HEK293 (cell line): ENCODE measurements around the gene JOSD2.

ENCODE experiments used
- BCL11A ChIP-seq: fragments of 450-650 bp; formaldehyde crosslinking; IDR thresholded peaks from 2 replicates; pipeline ENCODE4 v1.5.1; 2016; ENCODE audit warnings: low read depth, missing biosample characterization, missing genetic modification characterization
- BCL11B ChIP-seq: fragments of 450-650 bp; formaldehyde crosslinking; IDR thresholded peaks from 2 replicates; pipeline ENCODE4 v1.5.1; 2016; ENCODE audit warnings: low read depth, missing biosample characterization, missing genetic modification characterization
- GFI1B ChIP-seq: fragments of 450-650 bp; formaldehyde crosslinking; IDR thresholded peaks from 2 replicates; pipeline ENCODE4 v1.5.1; 2016; ENCODE audit warnings: missing biosample characterization, missing genetic modification characterization
- GLIS1 ChIP-seq: fragments of 450-650 bp; formaldehyde crosslinking; IDR thresholded peaks from 2 replicates; pipeline ENCODE4 v1.5.1; 2016; ENCODE audit warnings: missing biosample characterization, missing genetic modification characterization
- HOXA7 ChIP-seq: sonication (generic); formaldehyde crosslinking; IDR thresholded peaks from 2 replicates; pipeline ENCODE4 v1.8.1; 2022; ENCODE audit warnings: missing genetic modification reagents, borderline replicate concordance
- IKZF3 ChIP-seq: fragments of 450-650 bp; IDR thresholded peaks from 2 replicates; pipeline ENCODE4 v1.5.0; 2018; ENCODE audit warnings: missing biosample characterization, mild to moderate bottlenecking, missing genetic modification characterization, moderate library complexity
- KLF1 ChIP-seq: fragments of 450-650 bp; formaldehyde crosslinking; IDR thresholded peaks from 2 replicates; pipeline ENCODE4 v1.5.1; 2016; ENCODE audit warnings: missing biosample characterization, missing genetic modification characterization
- KLF16 ChIP-seq: fragments of 450-650 bp; formaldehyde crosslinking; IDR thresholded peaks from 2 replicates; pipeline ENCODE4 v1.5.1; 2017; ENCODE audit warnings: missing biosample characterization, missing genetic modification characterization
- ZBTB20 ChIP-seq: fragments of 450-650 bp; formaldehyde crosslinking; IDR thresholded peaks from 2 replicates; pipeline ENCODE4 v1.5.1; 2016; ENCODE audit warnings: missing biosample characterization, missing genetic modification characterization
- ZBTB49 ChIP-seq: fragments of 450-650 bp; formaldehyde crosslinking; IDR thresholded peaks from 2 replicates; pipeline ENCODE4 v1.5.1; 2016; ENCODE audit warnings: missing biosample characterization, missing genetic modification characterization, low read depth
- ZNF138 ChIP-seq: fragments of 450-650 bp; formaldehyde crosslinking; IDR thresholded peaks from 2 replicates; pipeline ENCODE4 v1.5.1; 2016; ENCODE audit warnings: missing biosample characterization, missing genetic modification characterization, borderline replicate concordance
- ZNF155 ChIP-seq: fragments of 450-650 bp; formaldehyde crosslinking; IDR thresholded peaks from 2 replicates; pipeline ENCODE4 v1.5.1; 2016; ENCODE audit warnings: missing biosample characterization, missing genetic modification characterization
- ZNF19 ChIP-seq: fragments of 450-650 bp; formaldehyde crosslinking; IDR thresholded peaks from 2 replicates; pipeline ENCODE4; 2016; ENCODE audit warnings: missing biosample characterization, missing genetic modification characterization, low read depth
- ZNF2 ChIP-seq: fragments of 450-650 bp; formaldehyde crosslinking; IDR thresholded peaks from 2 replicates; pipeline ENCODE4 v1.5.1; 2016; ENCODE audit warnings: missing biosample characterization, missing genetic modification characterization
- ZNF423 ChIP-seq: fragments of 450-650 bp; formaldehyde crosslinking; IDR thresholded peaks from 2 replicates; pipeline ENCODE4 v1.5.1; 2016; ENCODE audit warnings: missing biosample characterization, missing genetic modification characterization
- ZNF530 ChIP-seq: fragments of 450-650 bp; formaldehyde crosslinking; IDR thresholded peaks from 2 replicates; pipeline ENCODE4 v1.5.1; 2016; ENCODE audit warnings: low read depth, missing biosample characterization, missing genetic modification characterization
- ZNF626 ChIP-seq: fragments of 450-650 bp; sonication (Bioruptor Pico); formaldehyde crosslinking; IDR thresholded peaks from 2 replicates; pipeline ENCODE4 v1.5.1; 2018; ENCODE audit warnings: missing biosample characterization, missing genetic modification characterization, inconsistent platforms
- ZNF654 ChIP-seq: fragments of 450-650 bp; formaldehyde crosslinking; IDR thresholded peaks from 2 replicates; pipeline ENCODE4 v1.5.1; 2016; ENCODE audit warnings: low read depth, missing biosample characterization, missing genetic modification characterization
- ZNF692 ChIP-seq: fragments of 450-650 bp; formaldehyde crosslinking; IDR thresholded peaks from 2 replicates; pipeline ENCODE4 v1.5.1; 2016; ENCODE audit warnings: missing biosample characterization, missing genetic modification characterization
- ZNF830 ChIP-seq: fragments of 450-650 bp; IDR thresholded peaks from 2 replicates; pipeline ENCODE4 v1.5.0; 2018; ENCODE audit warnings: missing biosample characterization, missing genetic modification characterization, low read depth, mild to moderate bottlenecking, moderate library complexity
- ZSCAN30 ChIP-seq: fragments of 450-650 bp; IDR thresholded peaks from 2 replicates; pipeline ENCODE4 v1.5.1; 2018; ENCODE audit warnings: missing biosample characterization, mild to moderate bottlenecking, missing genetic modification characterization, moderate library complexity
- ZXDB ChIP-seq: fragments of 450-650 bp; formaldehyde crosslinking; IDR thresholded peaks from 2 replicates; pipeline ENCODE4 v1.5.1; 2016; ENCODE audit warnings: missing biosample characterization, missing genetic modification characterization
- TF ChIP-seq, protein P1 (sequence below): fragments of 450-650 bp; formaldehyde crosslinking; IDR thresholded peaks from 2 replicates; pipeline ENCODE4 v1.5.1; 2016; ENCODE audit warnings: missing biosample characterization, missing genetic modification characterization
- TF ChIP-seq, protein P2 (sequence below): fragments of 450-650 bp; formaldehyde crosslinking; IDR thresholded peaks from 2 replicates; pipeline ENCODE4 v1.5.1; 2016; ENCODE audit warnings: missing biosample characterization, missing genetic modification characterization
- TF ChIP-seq, protein P3 (sequence below): fragments of 450-650 bp; formaldehyde crosslinking; IDR thresholded peaks from 2 replicates; pipeline ENCODE4 v1.5.1; 2016; ENCODE audit warnings: missing biosample characterization, missing genetic modification characterization
- TF ChIP-seq, protein P4 (sequence below): fragments of 450-650 bp; IDR thresholded peaks from 2 replicates; pipeline ENCODE4 v1.5.1; 2018; ENCODE audit warnings: missing biosample characterization, mild to moderate bottlenecking, missing genetic modification characterization
- TF ChIP-seq, protein P5 (sequence below): fragments of 450-650 bp; formaldehyde crosslinking; IDR thresholded peaks from 2 replicates; pipeline ENCODE4 v1.5.1; 2016; ENCODE audit warnings: missing biosample characterization, missing genetic modification characterization

The JOSD2 gene

GRCh38 chr19:50537769-50538230 lies 26.8 kb upstream of the JOSD2 start (continued):
- TF ChIP-seq, protein P1, sequence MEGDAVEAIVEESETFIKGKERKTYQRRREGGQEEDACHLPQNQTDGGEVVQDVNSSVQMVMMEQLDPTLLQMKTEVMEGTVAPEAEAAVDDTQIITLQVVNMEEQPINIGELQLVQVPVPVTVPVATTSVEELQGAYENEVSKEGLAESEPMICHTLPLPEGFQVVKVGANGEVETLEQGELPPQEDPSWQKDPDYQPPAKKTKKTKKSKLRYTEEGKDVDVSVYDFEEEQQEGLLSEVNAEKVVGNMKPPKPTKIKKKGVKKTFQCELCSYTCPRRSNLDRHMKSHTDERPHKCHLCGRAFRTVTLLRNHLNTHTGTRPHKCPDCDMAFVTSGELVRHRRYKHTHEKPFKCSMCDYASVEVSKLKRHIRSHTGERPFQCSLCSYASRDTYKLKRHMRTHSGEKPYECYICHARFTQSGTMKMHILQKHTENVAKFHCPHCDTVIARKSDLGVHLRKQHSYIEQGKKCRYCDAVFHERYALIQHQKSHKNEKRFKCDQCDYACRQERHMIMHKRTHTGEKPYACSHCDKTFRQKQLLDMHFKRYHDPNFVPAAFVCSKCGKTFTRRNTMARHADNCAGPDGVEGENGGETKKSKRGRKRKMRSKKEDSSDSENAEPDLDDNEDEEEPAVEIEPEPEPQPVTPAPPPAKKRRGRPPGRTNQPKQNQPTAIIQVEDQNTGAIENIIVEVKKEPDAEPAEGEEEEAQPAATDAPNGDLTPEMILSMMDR: peak; percentile 91
- peak; percentile 100 for TF ChIP-seq ZSCAN30
- 0 out of 2 replicates have a peak, but pooled peaks have one; percentile 33 for TF ChIP-seq ZNF692 (tag by site-specific recombination)
- 0 out of 2 replicates have a peak, but pooled peaks have one; percentile 52 for TF ChIP-seq BCL11B
- no peak for TF ChIP-seq ZNF138
- no peak for TF ChIP-seq ZNF830 (tag by site-specific recombination)
- TF ChIP-seq BCL11A (tag by site-specific recombination): 0 out of 2 replicates have a peak, but pooled peaks have one; percentile 34
- TF ChIP-seq, protein P2, sequence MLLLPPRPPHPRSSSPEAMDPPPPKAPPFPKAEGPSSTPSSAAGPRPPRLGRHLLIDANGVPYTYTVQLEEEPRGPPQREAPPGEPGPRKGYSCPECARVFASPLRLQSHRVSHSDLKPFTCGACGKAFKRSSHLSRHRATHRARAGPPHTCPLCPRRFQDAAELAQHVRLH (tag by site-specific recombination): peak; percentile 75; the same call in 1 of the 2 replicates
- TF ChIP-seq GLIS1 (tag by site-specific recombination): peak; percentile 71
- TF ChIP-seq ZNF2: 0 out of 2 replicates have a peak, but pooled peaks have one; percentile 22
- no peak for TF ChIP-seq ZNF530 (tag by site-specific recombination)
- TF ChIP-seq ZNF654 (tag by site-specific recombination): peak; percentile 77
- TF ChIP-seq KLF1: no peak
- no peak for TF ChIP-seq HOXA7 (CRISPR knock-in tag)
- TF ChIP-seq KLF16 (tag by site-specific recombination): peak; percentile 41; the same call in 1 of the 2 replicates
- TF ChIP-seq, protein P3, sequence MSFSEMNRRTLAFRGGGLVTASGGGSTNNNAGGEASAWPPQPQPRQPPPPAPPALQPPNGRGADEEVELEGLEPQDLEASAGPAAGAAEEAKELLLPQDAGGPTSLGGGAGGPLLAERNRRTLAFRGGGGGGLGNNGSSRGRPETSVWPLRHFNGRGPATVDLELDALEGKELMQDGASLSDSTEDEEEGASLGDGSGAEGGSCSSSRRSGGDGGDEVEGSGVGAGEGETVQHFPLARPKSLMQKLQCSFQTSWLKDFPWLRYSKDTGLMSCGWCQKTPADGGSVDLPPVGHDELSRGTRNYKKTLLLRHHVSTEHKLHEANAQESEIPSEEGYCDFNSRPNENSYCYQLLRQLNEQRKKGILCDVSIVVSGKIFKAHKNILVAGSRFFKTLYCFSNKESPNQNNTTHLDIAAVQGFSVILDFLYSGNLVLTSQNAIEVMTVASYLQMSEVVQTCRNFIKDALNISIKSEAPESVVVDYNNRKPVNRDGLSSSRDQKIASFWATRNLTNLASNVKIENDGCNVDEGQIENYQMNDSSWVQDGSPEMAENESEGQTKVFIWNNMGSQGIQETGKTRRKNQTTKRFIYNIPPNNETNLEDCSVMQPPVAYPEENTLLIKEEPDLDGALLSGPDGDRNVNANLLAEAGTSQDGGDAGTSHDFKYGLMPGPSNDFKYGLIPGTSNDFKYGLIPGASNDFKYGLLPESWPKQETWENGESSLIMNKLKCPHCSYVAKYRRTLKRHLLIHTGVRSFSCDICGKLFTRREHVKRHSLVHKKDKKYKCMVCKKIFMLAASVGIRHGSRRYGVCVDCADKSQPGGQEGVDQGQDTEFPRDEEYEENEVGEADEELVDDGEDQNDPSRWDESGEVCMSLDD (tag by site-specific recombination): 0 out of 2 replicates have a peak, but pooled peaks have one; percentile 41
- no peak for TF ChIP-seq ZNF155 (tag by site-specific recombination)
- no peak for TF ChIP-seq ZNF423 (tag by site-specific recombination)
- no peak for TF ChIP-seq ZBTB49 (tag by site-specific recombination)
- no peak for TF ChIP-seq ZNF626 (tag by site-specific recombination)
- no peak for TF ChIP-seq GFI1B (tag by site-specific recombination)
- TF ChIP-seq, protein P4, sequence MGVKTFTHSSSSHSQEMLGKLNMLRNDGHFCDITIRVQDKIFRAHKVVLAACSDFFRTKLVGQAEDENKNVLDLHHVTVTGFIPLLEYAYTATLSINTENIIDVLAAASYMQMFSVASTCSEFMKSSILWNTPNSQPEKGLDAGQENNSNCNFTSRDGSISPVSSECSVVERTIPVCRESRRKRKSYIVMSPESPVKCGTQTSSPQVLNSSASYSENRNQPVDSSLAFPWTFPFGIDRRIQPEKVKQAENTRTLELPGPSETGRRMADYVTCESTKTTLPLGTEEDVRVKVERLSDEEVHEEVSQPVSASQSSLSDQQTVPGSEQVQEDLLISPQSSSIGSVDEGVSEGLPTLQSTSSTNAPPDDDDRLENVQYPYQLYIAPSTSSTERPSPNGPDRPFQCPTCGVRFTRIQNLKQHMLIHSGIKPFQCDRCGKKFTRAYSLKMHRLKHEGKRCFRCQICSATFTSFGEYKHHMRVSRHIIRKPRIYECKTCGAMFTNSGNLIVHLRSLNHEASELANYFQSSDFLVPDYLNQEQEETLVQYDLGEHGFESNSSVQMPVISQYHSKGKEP (tag by site-specific recombination): peak; percentile 27; the same call in 1 of the 2 replicates
- no peak for TF ChIP-seq ZBTB20
- TF ChIP-seq IKZF3 (tag by site-specific recombination): peak; percentile 26; the same call in 1 of the 2 replicates
- TF ChIP-seq ZNF19 (tag by site-specific recombination): no peak
- TF ChIP-seq, protein P5, sequence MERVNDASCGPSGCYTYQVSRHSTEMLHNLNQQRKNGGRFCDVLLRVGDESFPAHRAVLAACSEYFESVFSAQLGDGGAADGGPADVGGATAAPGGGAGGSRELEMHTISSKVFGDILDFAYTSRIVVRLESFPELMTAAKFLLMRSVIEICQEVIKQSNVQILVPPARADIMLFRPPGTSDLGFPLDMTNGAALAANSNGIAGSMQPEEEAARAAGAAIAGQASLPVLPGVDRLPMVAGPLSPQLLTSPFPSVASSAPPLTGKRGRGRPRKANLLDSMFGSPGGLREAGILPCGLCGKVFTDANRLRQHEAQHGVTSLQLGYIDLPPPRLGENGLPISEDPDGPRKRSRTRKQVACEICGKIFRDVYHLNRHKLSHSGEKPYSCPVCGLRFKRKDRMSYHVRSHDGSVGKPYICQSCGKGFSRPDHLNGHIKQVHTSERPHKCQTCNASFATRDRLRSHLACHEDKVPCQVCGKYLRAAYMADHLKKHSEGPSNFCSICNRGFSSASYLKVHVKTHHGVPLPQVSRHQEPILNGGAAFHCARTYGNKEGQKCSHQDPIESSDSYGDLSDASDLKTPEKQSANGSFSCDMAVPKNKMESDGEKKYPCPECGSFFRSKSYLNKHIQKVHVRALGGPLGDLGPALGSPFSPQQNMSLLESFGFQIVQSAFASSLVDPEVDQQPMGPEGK (tag by site-specific recombination): 0 out of 2 replicates have a peak, but pooled peaks have one; percentile 13
- TF ChIP-seq ZXDB (tag by site-specific recombination): peak; percentile 39; the same call in 1 of the 2 replicates
